DMS 273 (cell line): ENCODE results near the gene PRXL2A.

ENCODE experiments used
- DNase-seq: peaks from one replicate; lab custom pipeline; 2025; ENCODE audit not compliant: unreplicated experiment; lab: John Stamatoyannopoulos, UW

Gene PRXL2A

DNA sequence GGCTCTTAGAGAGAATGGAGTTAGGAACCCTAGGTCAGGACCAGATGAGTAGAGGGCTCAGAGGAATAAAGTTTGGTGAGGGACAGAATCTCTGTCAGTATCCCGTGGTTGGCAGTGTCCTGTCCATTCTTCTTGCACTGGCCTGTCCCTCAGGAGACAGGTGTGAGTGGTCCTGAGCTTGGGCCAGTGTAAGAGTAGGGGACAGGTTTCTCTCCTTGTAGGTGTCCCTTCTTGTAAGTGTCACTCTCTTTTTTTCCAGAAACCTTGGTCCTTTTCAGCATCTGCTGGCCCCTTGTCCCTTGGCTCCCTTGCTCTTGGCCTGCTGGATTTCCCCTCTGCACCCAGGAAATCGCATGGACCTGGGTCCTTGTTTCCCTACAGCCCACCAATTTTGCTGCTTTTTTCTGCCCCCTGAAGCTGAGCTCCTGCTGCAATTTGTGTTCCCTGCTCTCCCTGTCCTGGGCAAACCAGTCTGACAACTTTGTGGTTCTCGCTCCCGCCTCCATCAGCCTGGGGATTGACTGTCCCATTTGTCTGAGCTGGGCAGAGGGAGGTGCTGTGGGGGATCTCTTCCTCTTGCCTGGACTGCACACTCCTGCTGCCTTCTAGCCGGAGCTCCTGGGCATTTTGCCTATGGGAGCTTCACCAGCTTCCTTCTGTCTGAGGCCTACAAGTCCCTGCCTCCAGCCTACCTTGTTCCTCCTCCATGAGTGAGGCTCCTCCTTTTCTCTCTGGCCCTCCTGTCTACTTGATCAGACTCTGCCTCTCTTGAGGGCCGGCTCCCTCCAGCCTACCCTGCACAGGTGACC lies 52.3 kb downstream of the PRXL2A start:
- peak; percentile 64 for DNase-seq

- DNase-seq, result no peak
Observed at GRCh38 chr10:80461208-80462183, 53.1 kb downstream of the PRXL2A start.

- peak; percentile 60 for DNase-seq
Observed at GRCh38 chr10:80462299-80462980, 54.1 kb downstream of the PRXL2A start.

DNA sequence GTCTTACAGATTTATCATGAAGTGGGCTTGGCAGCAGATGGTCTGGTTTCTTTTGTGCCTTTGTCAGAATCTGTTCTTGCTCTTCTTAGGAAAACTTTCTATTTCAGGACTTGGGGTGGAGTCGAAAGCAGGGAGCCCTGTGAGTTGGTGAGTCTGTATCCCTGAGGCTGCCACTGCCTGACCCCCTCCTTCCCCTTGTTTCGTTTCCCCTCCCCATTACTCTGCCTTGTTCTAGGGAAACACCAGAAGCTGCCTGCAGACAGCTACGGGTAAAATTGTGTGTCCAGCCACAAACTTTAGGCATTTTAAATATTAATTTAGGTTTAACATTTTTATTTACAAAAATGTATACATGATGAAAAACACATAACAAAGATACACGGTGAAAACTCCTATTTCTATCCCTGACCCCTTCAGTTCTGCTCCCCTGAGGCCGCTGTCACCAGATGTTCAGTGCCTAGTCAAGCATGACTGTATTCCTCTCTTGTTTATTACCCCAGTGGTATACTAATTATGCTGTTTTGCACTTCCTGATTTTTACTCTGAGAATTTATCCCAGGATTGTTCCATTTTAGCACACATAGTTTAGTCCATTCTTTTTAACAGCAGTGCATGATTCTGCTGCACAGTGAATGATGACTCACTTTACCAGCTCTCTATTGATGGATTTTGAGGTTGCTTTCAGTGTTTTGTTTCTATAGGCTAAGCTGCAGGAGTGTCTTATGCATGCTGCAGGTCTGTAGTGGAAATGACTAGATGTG lies 54.8 kb downstream of the PRXL2A start:
- peak; percentile 69 for DNase-seq

GRCh38 chr10:80463868-80464267 lies 55.5 kb downstream of the PRXL2A start:
- DNase-seq, result no peak

GRCh38 chr10:80464557-80465450 lies 56.5 kb downstream of the PRXL2A start:
- DNase-seq, result peak; percentile 89

GRCh38 chr10:80465451-80465835 lies 57.1 kb downstream of the PRXL2A start:
- DNase-seq, result no peak

DNA sequence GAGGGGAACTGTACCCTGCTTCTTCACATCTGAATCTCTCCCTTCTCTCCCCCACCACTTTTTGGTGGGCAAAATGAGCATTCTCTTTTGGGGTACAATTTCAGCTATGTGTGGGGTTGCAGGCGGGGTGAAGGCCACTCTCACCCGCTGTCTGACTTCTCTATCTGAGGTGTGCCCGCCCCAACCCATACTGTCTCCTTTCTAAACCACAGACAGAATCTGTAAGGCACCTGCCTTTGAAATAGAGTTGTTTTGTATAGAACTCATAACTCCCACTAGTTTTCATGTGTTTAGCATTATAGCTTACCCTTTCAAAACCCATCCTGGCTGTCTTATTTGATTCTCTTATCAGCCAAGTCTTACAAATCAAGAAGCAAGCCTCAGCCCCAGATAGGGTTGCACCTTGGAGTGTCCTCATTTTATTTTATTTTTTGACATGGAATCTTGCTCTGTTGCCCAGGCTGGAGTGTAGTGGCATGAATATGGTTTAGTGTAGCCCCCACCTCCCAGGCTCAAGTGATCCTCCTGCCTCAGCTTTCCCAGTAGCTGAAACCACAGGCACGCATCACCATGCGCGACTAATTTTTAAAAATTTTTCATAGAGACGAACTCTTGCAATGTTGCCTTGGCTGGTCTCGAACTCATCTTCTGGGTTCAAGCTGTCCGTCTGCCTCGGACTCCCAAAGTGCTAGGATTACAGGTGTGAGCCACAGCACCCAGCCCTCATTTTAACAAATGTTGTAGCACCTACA lies 57.7 kb downstream of the PRXL2A start:
- DNase-seq, result no peak

GRCh38 chr10:80466724-80467326 lies 58.5 kb downstream of the PRXL2A start:
- DNase-seq, result no peak

DNA sequence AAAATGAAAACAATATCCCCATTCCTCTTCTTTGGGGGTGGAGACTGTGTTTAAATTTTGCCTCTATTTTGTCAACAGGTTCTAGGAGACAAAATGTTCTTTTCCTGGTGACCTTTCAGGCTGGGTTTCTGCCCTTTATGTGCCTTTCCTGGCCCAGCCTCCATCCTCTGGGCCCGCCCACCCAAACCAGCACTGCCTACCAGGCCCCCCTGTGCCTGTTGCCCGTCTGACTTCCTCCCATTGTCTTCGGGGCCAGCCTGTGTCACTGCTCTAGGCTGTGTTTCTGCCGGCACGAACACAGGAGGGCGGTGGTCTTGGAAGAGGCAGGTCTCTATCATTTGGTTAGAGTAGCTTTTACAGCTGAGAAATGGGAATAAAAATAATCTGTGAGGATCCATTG lies 59.7 kb downstream of the PRXL2A start:
- no peak for DNase-seq

GRCh38 chr10:80468806-80469421 lies 60.6 kb downstream of the PRXL2A start:
- peak; percentile 54 for DNase-seq

DNA sequence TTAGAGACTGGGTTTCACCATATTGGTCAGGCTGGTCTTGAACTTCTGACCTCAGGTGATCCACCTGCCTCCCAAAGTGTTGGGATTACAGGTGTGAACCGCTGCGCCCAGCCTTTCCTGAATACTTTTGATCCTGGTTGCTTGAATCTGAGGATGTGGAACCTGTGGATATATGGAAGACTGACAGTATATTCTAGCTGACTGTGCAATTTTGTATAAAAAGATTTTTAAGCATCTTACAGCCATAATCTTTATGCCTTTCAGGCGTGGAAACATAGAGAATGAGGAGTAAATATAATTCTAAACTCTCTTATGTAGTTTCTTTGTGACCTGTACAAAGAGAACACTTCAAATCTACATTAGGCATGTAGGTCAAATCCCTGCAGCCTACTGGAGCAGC lies 61.9 kb downstream of the PRXL2A start:
- DNase-seq, result no peak

GRCh38 chr10:80471001-80471400 lies 62.6 kb downstream of the PRXL2A start:
- DNase-seq, result no peak

- no peak for DNase-seq
Observed at GRCh38 chr10:80471715-80472233, 63.4 kb downstream of the PRXL2A start.

GRCh38 chr10:80472234-80473095 lies 64.1 kb downstream of the PRXL2A start:
- no peak for DNase-seq

DNA sequence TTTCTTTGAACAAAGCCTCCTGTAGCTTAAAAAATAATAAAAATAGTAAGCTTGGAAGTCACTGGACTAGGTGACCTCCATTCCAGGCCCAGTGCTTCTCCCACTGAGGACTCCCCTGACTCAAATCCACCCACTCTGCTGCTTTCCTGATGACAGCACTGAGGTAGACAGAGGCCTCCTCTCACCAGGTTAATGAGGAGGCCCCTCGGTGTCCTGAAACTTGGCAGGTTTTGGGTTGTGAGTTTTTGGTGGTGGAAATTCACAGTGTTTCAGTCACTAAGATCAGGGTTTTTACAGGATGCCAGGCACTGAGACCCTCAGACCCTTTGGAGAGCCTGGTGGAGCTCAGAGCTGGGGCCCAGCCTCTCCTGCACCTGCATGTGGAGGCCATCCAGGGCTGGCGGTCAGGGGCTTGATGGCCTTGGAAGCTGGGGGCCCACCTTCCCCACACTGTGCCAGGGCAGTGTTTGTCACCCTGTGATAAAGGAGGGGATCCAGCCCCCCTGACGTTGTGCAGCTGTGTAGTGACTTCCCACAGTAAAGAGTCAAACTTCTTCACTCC lies 64.8 kb downstream of the PRXL2A start:
- no peak for DNase-seq
